ENCODE data around the gene NKAIN1. TPM values are rescaled to one million over a fixed set of nuclear protein-coding genes. Genes with fewer than 3 reads are reported as not detected.

Gene NKAIN1
- total RNA-seq, 1 experiment from 2014 or later, result 1.4 TPM

- Histone ChIP-seq H3K27me3 (replicated peaks; ENCODE audit: insufficient read depth, low read depth, low read length, poor library complexity) (no peaks in the 10 kb centered on the region), H3K36me3 (ENCODE audit: insufficient read depth, low read length, poor library complexity, severe bottlenecking) (no peaks in the 10 kb centered on the region), H3K4me3 (ENCODE audit: low read depth, low read length, poor library complexity, severe bottlenecking) (no peak overlapping the region), H3K27ac (ENCODE audit: low read depth, low read length, poor library complexity, severe bottlenecking) (no peak overlapping the region), H3K9me3 (ENCODE audit: low read depth, low read length, poor library complexity, severe bottlenecking) (no peaks in the 10 kb centered on the region), H3K4me1 (ENCODE audit: insufficient read depth, low read length, poor library complexity, severe bottlenecking) (no peaks in the 10 kb centered on the region)
- TF ChIP-seq CTCF (conservative IDR thresholded peaks at IDR 0.05; ENCODE audit: low read depth, low read length), result no peak
- no peak for TF ChIP-seq EZH2 (IDR thresholded peaks at IDR 0.05; ENCODE audit: borderline replicate concordance, low read depth, low read length, poor library complexity, severe bottlenecking)
- no peak for DNase-seq (ENCODE audit: low spot score)
- intact Hi-C loops (cut with micrococcal nuclease; ENCODE audit: unreplicated experiment), result no loop called here
- POLR2A ChIA-PET (ENCODE audit: low non-redundant PET), result no interaction called here
- CTCF ChIA-PET, result no interaction called here
- no TSS peak for BruUV-seq (replicated peaks)
Observed at GRCh38 chr1:31208361-31208945, 31.2 kb downstream of the NKAIN1 start.

GRCh38 chr1:31207569-31207968, 32.1 kb downstream of the NKAIN1 start:
- H3K27ac ChIP-seq (ENCODE audit: low read depth, low read length, poor library complexity, severe bottlenecking), result no peak overlapping the region
- ChIA-PET POLR2A (ENCODE audit: low non-redundant PET) (no interaction called here), CTCF (no interaction called here)
- no peak overlapping the region for H3K4me3 ChIP-seq (ENCODE audit: low read depth, low read length, poor library complexity, severe bottlenecking)
- no peak for TF ChIP-seq CTCF (conservative IDR thresholded peaks at IDR 0.05; ENCODE audit: low read depth, low read length)
- TF ChIP-seq EZH2 (IDR thresholded peaks at IDR 0.05; ENCODE audit: borderline replicate concordance, low read depth, low read length, poor library complexity, severe bottlenecking), result no peak
- H3K27me3 ChIP-seq (replicated peaks; ENCODE audit: insufficient read depth, low read depth, low read length, poor library complexity), result no peaks in the 10 kb centered on the region
- no TSS peak for BruUV-seq (replicated peaks)
- intact Hi-C loops (cut with micrococcal nuclease; ENCODE audit: unreplicated experiment), result no loop called here
- H3K36me3 ChIP-seq (ENCODE audit: insufficient read depth, low read length, poor library complexity, severe bottlenecking), result no peaks in the 10 kb centered on the region
- no peak for DNase-seq (ENCODE audit: low spot score)
- no peaks in the 10 kb centered on the region for H3K4me1 ChIP-seq (ENCODE audit: insufficient read depth, low read length, poor library complexity, severe bottlenecking)
- no peaks in the 10 kb centered on the region for H3K9me3 ChIP-seq (ENCODE audit: low read depth, low read length, poor library complexity, severe bottlenecking)

- no peak overlapping the region for H3K4me3 ChIP-seq (ENCODE audit: low read depth, low read length, poor library complexity, severe bottlenecking)
- no peaks in the 10 kb centered on the region for H3K9me3 ChIP-seq (ENCODE audit: low read depth, low read length, poor library complexity, severe bottlenecking)
- H3K27me3 ChIP-seq (replicated peaks; ENCODE audit: insufficient read depth, low read depth, low read length, poor library complexity), result no peaks in the 10 kb centered on the region
- no peak for DNase-seq (ENCODE audit: low spot score)
- intact Hi-C loops (cut with micrococcal nuclease; ENCODE audit: unreplicated experiment), result no loop called here
- no peaks in the 10 kb centered on the region for H3K36me3 ChIP-seq (ENCODE audit: insufficient read depth, low read length, poor library complexity, severe bottlenecking)
- no TSS peak for BruUV-seq (replicated peaks)
- no peak overlapping the region for H3K27ac ChIP-seq (ENCODE audit: low read depth, low read length, poor library complexity, severe bottlenecking)
- no peak for TF ChIP-seq EZH2 (IDR thresholded peaks at IDR 0.05; ENCODE audit: borderline replicate concordance, low read depth, low read length, poor library complexity, severe bottlenecking)
- no peak for TF ChIP-seq CTCF (conservative IDR thresholded peaks at IDR 0.05; ENCODE audit: low read depth, low read length)
- ChIA-PET CTCF (no interaction called here), POLR2A (ENCODE audit: low non-redundant PET) (no interaction called here)
- no peaks in the 10 kb centered on the region for H3K4me1 ChIP-seq (ENCODE audit: insufficient read depth, low read length, poor library complexity, severe bottlenecking)
Observed at GRCh38 chr1:31207046-31207445, 32.6 kb downstream of the NKAIN1 start.

All from A673 (cell line).